Measurements from ENCODE around the gene USP24.

DNA sequence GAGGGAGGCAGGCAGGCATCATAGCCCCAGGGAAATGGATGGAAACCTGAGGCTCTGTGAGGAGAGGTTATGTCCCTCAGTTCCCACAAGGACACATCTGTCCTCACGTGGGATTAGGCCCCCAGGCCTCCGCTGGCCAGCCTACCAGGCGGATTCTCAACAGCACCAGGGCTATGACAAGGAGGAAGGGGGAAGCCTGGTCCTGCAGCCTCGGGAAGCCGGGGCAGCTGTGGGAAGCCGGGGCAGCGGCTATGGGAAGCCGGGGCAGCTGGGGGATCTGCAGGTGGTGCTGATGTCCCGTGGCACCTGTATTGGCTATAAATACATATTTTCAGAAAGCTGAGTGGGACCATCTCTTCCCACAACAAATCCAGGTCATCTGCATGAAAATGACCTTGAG, 196.8 kb downstream of the USP24 start:
- no peak for TF ChIP-seq POLR2A (IDR thresholded peaks at IDR 0.05)
- TF ChIP-seq, protein P1, sequence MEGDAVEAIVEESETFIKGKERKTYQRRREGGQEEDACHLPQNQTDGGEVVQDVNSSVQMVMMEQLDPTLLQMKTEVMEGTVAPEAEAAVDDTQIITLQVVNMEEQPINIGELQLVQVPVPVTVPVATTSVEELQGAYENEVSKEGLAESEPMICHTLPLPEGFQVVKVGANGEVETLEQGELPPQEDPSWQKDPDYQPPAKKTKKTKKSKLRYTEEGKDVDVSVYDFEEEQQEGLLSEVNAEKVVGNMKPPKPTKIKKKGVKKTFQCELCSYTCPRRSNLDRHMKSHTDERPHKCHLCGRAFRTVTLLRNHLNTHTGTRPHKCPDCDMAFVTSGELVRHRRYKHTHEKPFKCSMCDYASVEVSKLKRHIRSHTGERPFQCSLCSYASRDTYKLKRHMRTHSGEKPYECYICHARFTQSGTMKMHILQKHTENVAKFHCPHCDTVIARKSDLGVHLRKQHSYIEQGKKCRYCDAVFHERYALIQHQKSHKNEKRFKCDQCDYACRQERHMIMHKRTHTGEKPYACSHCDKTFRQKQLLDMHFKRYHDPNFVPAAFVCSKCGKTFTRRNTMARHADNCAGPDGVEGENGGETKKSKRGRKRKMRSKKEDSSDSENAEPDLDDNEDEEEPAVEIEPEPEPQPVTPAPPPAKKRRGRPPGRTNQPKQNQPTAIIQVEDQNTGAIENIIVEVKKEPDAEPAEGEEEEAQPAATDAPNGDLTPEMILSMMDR (IDR thresholded peaks at IDR 0.05) = no peak
